NOMO-1 (cell line): ENCODE data around the gene MUC12.
"Not testable (repeated sequence)": the region's sequence is repeated elsewhere in the genome, so short reads cannot be mapped to it uniquely, and the experiment has no call there.

Experiments
- DNase-seq, 2 experiments: peaks; one replicate each; lab custom pipeline; 2025; ENCODE audit not compliant: unreplicated experiment in 2 of 2; lab: John Stamatoyannopoulos, UW

Gene MUC12

GRCh38 chr7:101058355-101058754 lies 89.0 kb downstream of the MUC12 start:
- DNase-seq, result peak; percentile 16 to 53

GRCh38 chr7:101059620-101059942 lies 90.2 kb downstream of the MUC12 start:
- no peak for DNase-seq

- no peak for DNase-seq
Measured at GRCh38 chr7:101060992-101061391, 91.6 kb downstream of the MUC12 start.

- DNase-seq, result not testable (repeated sequence)
Measured at GRCh38 chr7:101064176-101064550, 94.8 kb downstream of the MUC12 start.

GRCh38 chr7:101065162-101065561 lies 95.8 kb downstream of the MUC12 start:
- not testable (repeated sequence) for DNase-seq

- DNase-seq, result no peak
Measured at GRCh38 chr7:101066141-101066832, 96.9 kb downstream of the MUC12 start.

DNA sequence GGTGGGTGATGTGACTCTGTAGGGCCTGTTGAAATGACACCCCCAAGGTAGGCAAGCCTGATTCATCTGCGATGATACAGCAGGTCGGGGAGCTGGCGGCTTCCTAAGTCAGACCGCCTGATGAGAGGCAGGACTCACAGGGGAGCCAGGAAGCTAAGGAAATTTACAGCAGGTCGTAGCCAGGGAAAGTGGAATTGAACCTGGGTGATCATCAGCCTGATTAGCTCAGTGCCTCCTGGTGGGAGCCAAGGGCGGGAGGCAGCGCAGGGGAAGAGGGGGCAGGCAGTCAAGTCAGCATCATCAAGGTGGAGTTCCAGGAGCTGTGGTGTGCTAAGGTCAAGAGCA lies 97.4 kb downstream of the MUC12 start:
- DNase-seq, result no peak

DNA sequence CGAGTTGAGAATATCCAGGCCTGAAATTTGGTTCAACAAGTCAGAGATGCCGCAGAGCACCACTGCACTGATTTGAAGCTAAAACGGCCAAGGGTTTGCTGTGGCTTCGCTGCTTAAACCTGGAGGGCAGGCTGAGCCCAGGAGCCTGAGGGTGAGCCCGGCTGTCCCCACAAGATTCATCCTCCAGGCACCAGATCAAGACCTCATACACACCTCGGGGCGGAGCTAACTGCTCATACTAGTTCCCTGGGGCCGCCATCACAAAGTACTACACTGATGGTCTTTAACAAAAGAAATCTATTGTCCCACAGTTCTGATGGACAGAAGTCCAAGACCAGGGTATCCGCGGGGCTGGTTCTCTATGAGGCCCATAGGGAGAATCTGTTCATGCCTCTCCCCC lies 99.0 kb downstream of the MUC12 start:
- DNase-seq, result no peak
